Gastrocnemius medialis (tissue), 4 donors: ENCODE results near the gene PDE4D. TPM values are rescaled to one million over a fixed set of nuclear protein-coding genes. Genes with fewer than 3 reads are reported as not detected.
"Not testable (repeated sequence)": the region's sequence is repeated elsewhere in the genome, so short reads cannot be mapped to it uniquely, and the experiment has no call there.

Source experiments
- ATAC-seq, 2 donors: fragments of 150-250 bp; one replicate each; pipeline ENCODE4 v1.9.1; 2016
- DNase-seq, 2 donors: peaks; one replicate each; pipeline ENCODE4 v3.0.0-alpha.2; 2019
- H3K27ac ChIP-seq, 4 donors: fragments of 200-600 bp; sonication (generic); 1 replicate in 1 of 4; 2 replicates in 3 of 4; pipeline ENCODE4 v1.5.1; 2016 to 2018; ENCODE audit warnings: mild to moderate bottlenecking in 2 of 4, moderate library complexity in 1 of 4
- H3K27me3 ChIP-seq, 3 donors: fragments of 200-600 bp; sonication (generic) in 2 of 3; 1 replicate in 1 of 3; 2 replicates in 2 of 3; pipeline versions ENCODE4 v1.5.1 to v1.6.0; 2016 to 2019; ENCODE audit warnings: mild to moderate bottlenecking in 1 of 3, moderate library complexity in 1 of 3
- H3K36me3 ChIP-seq, 2 donors: fragments of 200-600 bp; sonication (generic) in 1 of 2; one replicate each; pipeline ENCODE4 v1.5.1; 2017 to 2018
- H3K4me1 ChIP-seq, 2 donors: fragments of 200-600 bp; sonication (generic) in 1 of 2; one replicate each; pipeline ENCODE4 v1.5.1; 2016 to 2017; ENCODE audit warnings: mild to moderate bottlenecking in 2 of 2
- H3K4me3 ChIP-seq, 4 donors: fragments of 200-600 bp; sonication (generic) in 3 of 4; 1 replicate in 1 of 4; 2 replicates in 3 of 4; pipeline ENCODE4 v1.5.1; 2016 to 2019; ENCODE audit warnings: mild to moderate bottlenecking in 2 of 4
- H3K9me3 ChIP-seq, 3 donors: fragments of 200-600 bp; sonication (generic) in 2 of 3; 1 replicate in 1 of 3; 2 replicates in 2 of 3; pipeline ENCODE4 v1.5.1; 2016 to 2019
- POLR2A ChIP-seq, 2 donors: fragments of 450-650 bp; IDR thresholded peaks; one replicate each; pipeline ENCODE4 v1.6.1; 2017; ENCODE audit warnings: antibody characterized with exemption in 2 of 2, mild to moderate bottlenecking in 2 of 2, moderate library complexity in 2 of 2
- in situ Hi-C, 4 donors: fragments of 200-750 bp; cut with MboI; loops; one replicate each; pipeline versions ENCODE4 v1.15.0 to v1.8.0; 2017; ENCODE audit warnings: low sequenced_read_pairs in 4 of 4
- intact Hi-C: fragments of 100-400 bp; cut with DNase I; formaldehyde crosslinking; loops from one replicate; pipeline ENCODE4 v1.15.1; 2023; ENCODE audit warnings: low total_unique reads
- total RNA-seq, 4 donors: library from RNA; depleted of rRNA; stranded (reverse); fragments of >200 nt; gene quantifications; one replicate each; pipeline versions ENCODE4 v1.1.0 to v1.2.3, GENCODE V29; 2016
- TF ChIP-seq, protein P1 (sequence below), 5 experiments: fragments of 450-650 bp in 3 of 5; fragments of 200-600 bp in 2 of 5; sonication (generic) in 2 of 5; IDR thresholded peaks in 4 of 5; conservative IDR thresholded peaks in 1 of 5; 1 replicate in 4 of 5; 2 replicates in 1 of 5; pipeline ENCODE4 v1.5.1; 2016 to 2019; ENCODE audit warnings: antibody characterized with exemption in 5 of 5, mild to moderate bottlenecking in 3 of 5, moderate library complexity in 3 of 5

The PDE4D gene
- total RNA-seq, 4 donors from 2014 or later = 133 to 223 (median 185) TPM

- peak overlapping the region in 3 of 4 donors; percentile 16 to 74 (median 63) for H3K4me3 ChIP-seq
- intact Hi-C loops (no loop called here), in situ Hi-C loops (loop anchor here in 1 of 4 donors (10.0 kb wide), 1 partner anchor 85 kb away; no protein-coding TSS in a partner anchor)
- DNase-seq = no peak
- TF ChIP-seq, protein P1, sequence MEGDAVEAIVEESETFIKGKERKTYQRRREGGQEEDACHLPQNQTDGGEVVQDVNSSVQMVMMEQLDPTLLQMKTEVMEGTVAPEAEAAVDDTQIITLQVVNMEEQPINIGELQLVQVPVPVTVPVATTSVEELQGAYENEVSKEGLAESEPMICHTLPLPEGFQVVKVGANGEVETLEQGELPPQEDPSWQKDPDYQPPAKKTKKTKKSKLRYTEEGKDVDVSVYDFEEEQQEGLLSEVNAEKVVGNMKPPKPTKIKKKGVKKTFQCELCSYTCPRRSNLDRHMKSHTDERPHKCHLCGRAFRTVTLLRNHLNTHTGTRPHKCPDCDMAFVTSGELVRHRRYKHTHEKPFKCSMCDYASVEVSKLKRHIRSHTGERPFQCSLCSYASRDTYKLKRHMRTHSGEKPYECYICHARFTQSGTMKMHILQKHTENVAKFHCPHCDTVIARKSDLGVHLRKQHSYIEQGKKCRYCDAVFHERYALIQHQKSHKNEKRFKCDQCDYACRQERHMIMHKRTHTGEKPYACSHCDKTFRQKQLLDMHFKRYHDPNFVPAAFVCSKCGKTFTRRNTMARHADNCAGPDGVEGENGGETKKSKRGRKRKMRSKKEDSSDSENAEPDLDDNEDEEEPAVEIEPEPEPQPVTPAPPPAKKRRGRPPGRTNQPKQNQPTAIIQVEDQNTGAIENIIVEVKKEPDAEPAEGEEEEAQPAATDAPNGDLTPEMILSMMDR (IDR thresholded peaks at IDR 0.05 in 4 of 5, conservative IDR thresholded peaks at IDR 0.05 in 1 of 5) = no peak
- TF ChIP-seq POLR2A (IDR thresholded peaks at IDR 0.05) = no peak
- H3K27ac ChIP-seq = peak overlapping the region; percentile 78 to 92 (median 88)
- no peak for ATAC-seq
- peaks cover 35 to 63% of the 10 kb centered on the region in 2 donors for H3K4me1 ChIP-seq
- H3K27me3 ChIP-seq = no peaks in the 10 kb centered on the region
- no peaks in the 10 kb centered on the region for H3K9me3 ChIP-seq
- no peaks in the 10 kb centered on the region for H3K36me3 ChIP-seq
Observed at GRCh38 chr5:59579824-59580167, 313.7 kb downstream of the PDE4D start.

- in situ Hi-C loops (no loop called here), intact Hi-C loops (no loop called here)
- H3K27me3 ChIP-seq = no peaks in the 10 kb centered on the region
- ATAC-seq (peak; percentile 39 to 55), DNase-seq (no peak)
- TF ChIP-seq, protein P1 (IDR thresholded peaks at IDR 0.05 in 4 of 5, conservative IDR thresholded peaks at IDR 0.05 in 1 of 5) = no peak
- TF ChIP-seq POLR2A (IDR thresholded peaks at IDR 0.05) = no peak
- no peaks in the 10 kb centered on the region for H3K9me3 ChIP-seq
- peaks cover 35 to 67% of the 10 kb centered on the region in 2 donors for H3K4me1 ChIP-seq
- no peaks in the 10 kb centered on the region for H3K36me3 ChIP-seq
- peak overlapping the region; percentile 78 to 92 (median 88) for H3K27ac ChIP-seq
- H3K4me3 ChIP-seq = peak overlapping the region in 3 of 4 donors; percentile 12 to 74 (median 63)
Observed at GRCh38 chr5:59579101-59579823, 314.3 kb downstream of the PDE4D start.

DNA sequence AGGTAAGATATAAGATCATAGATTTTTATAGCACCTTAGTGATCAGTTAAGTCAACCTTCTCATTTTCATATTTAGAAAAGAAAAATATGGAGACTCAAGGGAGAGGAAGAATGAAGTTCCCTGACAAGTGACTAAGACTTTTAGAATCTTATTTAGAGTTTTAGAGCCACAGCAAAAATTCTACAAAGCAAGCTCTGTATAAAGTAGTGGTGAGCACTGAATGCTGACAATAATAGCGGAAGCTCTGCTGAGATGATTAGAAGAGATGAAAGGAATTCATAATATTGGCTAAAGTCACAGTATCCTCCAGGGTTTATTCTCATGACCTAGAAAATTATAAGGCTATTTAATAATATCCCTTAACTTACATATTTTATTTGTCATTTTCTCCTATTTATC, 316.0 kb downstream of the PDE4D start:
- Histone ChIP-seq H3K27ac (peak overlapping the region; percentile 7 to 92 (median 88)), H3K36me3 (no peaks in the 10 kb centered on the region), H3K4me3 (no peak overlapping the region), H3K9me3 (no peaks in the 10 kb centered on the region), H3K27me3 (no peaks in the 10 kb centered on the region), H3K4me1 (peaks cover 35 to 69% of the 10 kb centered on the region in 2 donors)
- no peak for DNase-seq
- TF ChIP-seq, protein P1 (IDR thresholded peaks at IDR 0.05 in 4 of 5, conservative IDR thresholded peaks at IDR 0.05 in 1 of 5) = no peak
- in situ Hi-C loops = no loop called here
- no peak for ATAC-seq
- intact Hi-C loops = no loop called here

GRCh38 chr5:59575648-59576445, 317.7 kb downstream of the PDE4D start:
- intact Hi-C loops (no loop called here), in situ Hi-C loops (no loop called here)
- H3K36me3 ChIP-seq = no peaks in the 10 kb centered on the region
- peaks cover 26 to 68% of the 10 kb centered on the region in 2 donors for H3K4me1 ChIP-seq
- no peak overlapping the region for H3K4me3 ChIP-seq
- no peaks in the 10 kb centered on the region for H3K9me3 ChIP-seq
- no peak for DNase-seq
- TF ChIP-seq POLR2A (IDR thresholded peaks at IDR 0.05) = no peak
- TF ChIP-seq, protein P1 (IDR thresholded peaks at IDR 0.05 in 4 of 5, conservative IDR thresholded peaks at IDR 0.05 in 1 of 5) = no peak
- peak overlapping the region; percentile 3 to 92 (median 88) for H3K27ac ChIP-seq
- H3K27me3 ChIP-seq = no peaks in the 10 kb centered on the region
- no peak for ATAC-seq

DNA sequence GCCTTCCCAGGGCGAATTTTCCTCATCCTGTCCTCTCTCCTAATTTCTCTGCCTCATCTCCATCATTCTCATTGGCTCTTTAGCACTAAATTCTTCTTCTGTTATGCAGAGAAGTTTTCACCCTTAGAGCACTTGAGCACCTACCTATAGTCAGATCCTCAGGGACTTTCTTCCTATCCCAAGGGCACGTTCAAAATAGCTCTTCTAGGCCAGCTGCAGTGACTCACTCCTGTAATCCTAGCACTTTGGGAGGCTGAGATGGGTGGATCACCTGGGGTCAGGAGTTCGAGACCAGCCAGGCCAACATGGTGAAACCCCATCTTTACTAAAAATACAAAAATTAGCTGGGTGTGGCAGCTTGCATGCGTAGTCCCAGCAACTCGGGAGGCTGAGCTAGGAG, 320.0 kb downstream of the PDE4D start:
- in situ Hi-C loops, H3K36me3 ChIP-seq, H3K9me3 ChIP-seq, intact Hi-C loops, H3K27me3 ChIP-seq, H3K4me3 ChIP-seq: not testable (repeated sequence)
- peak overlapping the region; percentile 49 to 72 (median 59) for H3K27ac ChIP-seq
- ATAC-seq = peak in 1 of 2 donors; percentile 64
- peaks cover 9 to 65% of the 10 kb centered on the region in 2 donors for H3K4me1 ChIP-seq
- DNase-seq = peak in 1 of 2 donors; percentile 27
